Activated T-cell treated with anti-CD3 and anti-CD28 coated beads for 24 hours (primary cell): ENCODE results near the gene MAGI1.

ENCODE experiments used
- DNase-seq: peaks from one replicate; pipeline ENCODE4 v3.0.0-alpha.2; 2020; ENCODE audit warnings: low read depth

The MAGI1 gene

GRCh38 chr3:65305836-65306235 lies 732.9 kb downstream of the MAGI1 start:
- DNase-seq, result no peak
